GM19463 (cell line): ENCODE measurements around the gene PRKG1.
"Not testable (repeated sequence)": the region's sequence is repeated elsewhere in the genome, so short reads cannot be mapped to it uniquely, and the experiment has no call there.

Source experiments
- ATAC-seq: cut with Tn5 transposase; IDR thresholded peaks from one replicate; pipeline ENCODE4 v1.9.1; 2021; ENCODE audit warnings: mild to moderate bottlenecking, moderate library complexity; ENCODE audit not compliant: unreplicated experiment

Gene PRKG1

GRCh38 chr10:51711519-51711891 is 637.2 kb downstream of the PRKG1 start:
- no peak for ATAC-seq

DNA sequence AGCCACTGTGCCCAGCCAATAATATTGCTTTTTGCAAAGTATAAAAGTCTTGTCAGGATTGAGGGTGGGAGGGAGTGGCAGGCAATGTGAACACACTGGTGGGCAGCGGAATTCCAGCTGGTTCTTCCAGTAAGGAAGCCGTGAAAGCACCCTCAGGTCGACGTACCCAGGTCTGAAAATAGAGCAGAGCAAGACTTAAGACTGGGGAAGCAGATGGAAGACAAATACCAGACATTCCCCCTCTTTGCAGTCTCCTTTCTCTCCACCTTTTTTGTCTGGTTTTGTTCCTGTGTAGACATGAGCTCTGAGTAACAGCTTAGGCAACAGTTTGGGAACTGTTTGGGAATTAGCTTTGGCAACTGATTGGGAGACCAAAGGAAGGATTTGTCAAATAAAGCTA is 642.7 kb downstream of the PRKG1 start:
- ATAC-seq: no peak

DNA sequence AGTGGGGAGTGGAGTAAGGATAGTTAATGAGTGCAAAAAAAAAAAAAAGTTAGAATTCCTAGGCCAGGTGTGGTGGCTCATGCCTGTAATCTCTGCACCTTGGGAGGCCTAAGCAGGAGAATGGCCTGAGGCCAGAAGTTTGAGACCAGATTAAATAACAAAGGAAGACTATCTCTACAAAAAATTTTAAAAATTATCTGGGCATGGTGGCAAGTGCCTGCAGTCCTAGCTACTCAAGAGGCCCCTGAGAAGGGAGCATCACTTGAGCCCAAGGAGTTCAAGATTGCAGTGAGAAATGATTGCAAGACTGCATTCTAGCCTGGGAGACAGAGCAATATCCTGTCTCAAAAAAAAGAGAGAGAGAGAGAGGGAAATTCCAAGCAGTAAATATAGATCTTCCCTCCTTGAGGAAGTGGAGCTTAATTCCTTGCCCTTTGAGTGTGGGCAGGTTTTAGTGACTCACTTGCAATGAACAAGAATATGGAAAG is 644.6 kb downstream of the PRKG1 start:
- ATAC-seq: no peak

DNA sequence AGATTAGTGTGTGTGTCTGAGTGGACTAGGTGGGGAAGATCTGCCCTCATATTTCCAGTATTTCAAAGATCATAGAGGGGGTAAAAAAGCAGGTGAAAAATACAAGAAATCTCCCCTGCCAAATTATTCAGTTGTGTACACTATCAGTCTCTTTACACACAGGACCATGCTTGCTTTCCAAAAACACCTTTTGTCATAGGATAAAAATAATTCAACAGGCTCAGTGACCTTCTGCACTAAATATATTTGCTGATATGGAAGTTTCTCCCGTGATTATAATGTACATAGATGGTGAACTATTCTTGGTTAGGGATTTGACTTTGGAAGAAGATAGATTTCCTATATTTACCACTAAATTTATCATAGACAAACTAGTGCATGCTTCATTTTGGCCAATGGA is 649.8 kb downstream of the PRKG1 start:
- ATAC-seq: no peak

DNA sequence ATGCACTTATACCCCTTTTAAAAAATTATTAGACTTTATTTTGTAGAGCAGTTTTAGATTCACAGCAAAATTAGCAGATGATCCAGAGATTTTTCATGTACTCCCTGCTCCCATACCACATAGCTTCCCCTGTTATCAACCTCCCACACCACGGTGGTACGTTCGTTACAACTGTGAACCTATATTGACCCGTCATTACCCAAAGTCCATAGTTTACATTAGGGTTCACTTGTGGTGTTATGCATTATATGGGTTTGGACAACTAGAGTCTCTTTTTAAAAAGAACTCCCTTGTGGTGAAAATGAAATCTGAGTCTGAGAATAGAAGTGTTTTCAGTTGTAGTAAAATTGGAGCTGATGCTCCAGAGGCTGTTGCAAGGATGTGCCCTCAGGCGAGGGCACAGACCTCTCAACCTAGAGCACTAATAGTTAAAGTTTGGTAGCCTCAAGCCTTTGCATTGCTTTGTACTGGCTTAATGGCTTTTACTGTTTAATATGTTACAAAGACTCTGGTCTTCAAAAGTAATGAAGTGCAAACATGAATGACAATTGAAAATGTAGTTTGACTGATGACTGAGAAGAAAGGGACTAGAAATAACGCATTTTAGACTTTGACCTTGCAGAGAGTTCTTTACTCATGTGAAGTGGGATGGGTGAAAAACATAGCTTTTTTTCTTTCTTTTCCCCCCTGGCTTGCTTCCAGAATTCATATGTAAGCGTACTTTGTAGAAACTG is 655.7 kb downstream of the PRKG1 start:
- ATAC-seq: no peak

- ATAC-seq: no peak
Observed at GRCh38 chr10:51733057-51733456, 658.8 kb downstream of the PRKG1 start.

- peak; percentile 98 for ATAC-seq
Observed at GRCh38 chr10:51743146-51743545, 668.9 kb downstream of the PRKG1 start.

GRCh38 chr10:51744235-51745000 is 670.1 kb downstream of the PRKG1 start:
- ATAC-seq: peak; percentile 43

- ATAC-seq: no peak
Observed at GRCh38 chr10:51745397-51745796, 671.1 kb downstream of the PRKG1 start.

GRCh38 chr10:51747216-51747615 is 672.9 kb downstream of the PRKG1 start:
- ATAC-seq: no peak

GRCh38 chr10:51748959-51749358 is 674.7 kb downstream of the PRKG1 start:
- no peak for ATAC-seq

GRCh38 chr10:51758366-51758765 is 684.1 kb downstream of the PRKG1 start:
- ATAC-seq: no peak

GRCh38 chr10:51758838-51759237 is 684.6 kb downstream of the PRKG1 start:
- not testable (repeated sequence) for ATAC-seq

GRCh38 chr10:51759896-51760534 is 685.7 kb downstream of the PRKG1 start:
- peak; percentile 55 for ATAC-seq

GRCh38 chr10:51760864-51761640 is 686.8 kb downstream of the PRKG1 start:
- ATAC-seq: no peak

DNA sequence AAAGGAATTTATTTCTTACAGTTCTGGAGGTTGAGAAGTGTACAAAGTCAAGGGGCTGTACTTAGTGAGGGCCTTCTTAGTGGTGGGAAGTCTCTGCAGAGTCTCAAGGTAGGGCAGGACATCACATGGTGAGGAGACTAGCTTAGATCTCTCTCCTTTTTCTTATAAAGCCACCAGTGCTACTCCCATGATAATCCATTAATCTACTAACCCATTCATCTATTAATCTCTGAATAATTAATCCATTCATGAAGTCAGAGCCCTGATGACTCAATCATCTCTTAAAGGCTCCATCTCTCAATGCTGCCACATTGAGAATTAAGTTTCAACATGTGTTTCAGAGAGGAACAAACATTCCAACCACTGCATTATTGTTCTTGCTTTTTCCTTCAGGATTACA is 689.5 kb downstream of the PRKG1 start:
- no peak for ATAC-seq

GRCh38 chr10:51765284-51765971 is 691.1 kb downstream of the PRKG1 start:
- no peak for ATAC-seq

- no peak for ATAC-seq
Observed at GRCh38 chr10:51766423-51767102, 692.3 kb downstream of the PRKG1 start.

GRCh38 chr10:51767103-51767763 is 692.9 kb downstream of the PRKG1 start:
- ATAC-seq: no peak
